Panc1 (cell line): Measurements from ENCODE around the gene DPYD.

ENCODE experiments used
- CTCF ChIP-seq: fragments of 450-650 bp; IDR thresholded peaks from 2 replicates; pipeline ENCODE4 v1.5.1; 2017; ENCODE audit warnings: mild to moderate bottlenecking
- POLR2AphosphoS5 ChIP-seq: IDR thresholded peaks from 2 replicates; pipeline ENCODE4 v1.6.1; 2012; ENCODE audit warnings: mild to moderate bottlenecking, low read depth, low read length, moderate library complexity
- TCF7L2 ChIP-seq: IDR thresholded peaks from 2 replicates; pipeline ENCODE4 v1.6.1; 2011; ENCODE audit warnings: mild to moderate bottlenecking, low read depth, low read length, inconsistent platforms

GRCh38 chr1:97562081-97562480 lies 358.8 kb downstream of the DPYD start:
- TF ChIP-seq CTCF (no peak), TCF7L2 (no peak), POLR2AphosphoS5 (no peak)
